Heart left ventricle (tissue), 13 donors: ENCODE measurements around the gene AGPAT2.

Experiments
- POLR2A ChIP-seq, 2 donors: fragments of 450-650 bp; IDR thresholded peaks; one replicate each; pipeline ENCODE4 v1.6.1; 2017; ENCODE audit warnings: antibody characterized with exemption in 2 of 2, mild to moderate bottlenecking in 2 of 2, moderate library complexity in 2 of 2
- TF ChIP-seq, protein P1 (sequence below), 12 donors: fragments of 200-600 bp; sonication (generic) in 4 of 12; IDR thresholded peaks; one replicate each; pipeline versions ENCODE4 v1.5.0 to v1.8.0; 2018 to 2022; ENCODE audit warnings: antibody characterized with exemption in 12 of 12, mild to moderate bottlenecking in 5 of 12
- donor health status: ischemic (EF 13 %, LVEDD 7.1; RV severe dilation, severe dysfunction).
- donor health status: DM: no; HTN: yes; CAD: no.
- donor health status: DM: no; HTN: no; CAD: no.
- donor health status: ischemic (EF 25% LVEDD 6.9; RV normal size, moderate dysfunction).
- donor health status: ischemic (EF 25% LVEDD 5.7; RV mildly dilated, moderate dysfunction).
- donor health status: ischemic (EF 35%, LVEDD 5.7; RV mildly dilated, moderate dysfunction).
- donor health status: nonischemic (EF 11% LVEDD 7.7; RV severe dilation, severe dysfunction).
- donor health status: DM: yes; HTN: yes; CAD: no.
- donor health status: PGD.
- donor health status: ischemic (EF 29% LVEDD 5.4; RV normal size, mild dysfunction).
- donor health status: nonischemic (EF 23%, LVEDD 6.1; RV moderate dilation, normal function).

- TF ChIP-seq, protein P1, sequence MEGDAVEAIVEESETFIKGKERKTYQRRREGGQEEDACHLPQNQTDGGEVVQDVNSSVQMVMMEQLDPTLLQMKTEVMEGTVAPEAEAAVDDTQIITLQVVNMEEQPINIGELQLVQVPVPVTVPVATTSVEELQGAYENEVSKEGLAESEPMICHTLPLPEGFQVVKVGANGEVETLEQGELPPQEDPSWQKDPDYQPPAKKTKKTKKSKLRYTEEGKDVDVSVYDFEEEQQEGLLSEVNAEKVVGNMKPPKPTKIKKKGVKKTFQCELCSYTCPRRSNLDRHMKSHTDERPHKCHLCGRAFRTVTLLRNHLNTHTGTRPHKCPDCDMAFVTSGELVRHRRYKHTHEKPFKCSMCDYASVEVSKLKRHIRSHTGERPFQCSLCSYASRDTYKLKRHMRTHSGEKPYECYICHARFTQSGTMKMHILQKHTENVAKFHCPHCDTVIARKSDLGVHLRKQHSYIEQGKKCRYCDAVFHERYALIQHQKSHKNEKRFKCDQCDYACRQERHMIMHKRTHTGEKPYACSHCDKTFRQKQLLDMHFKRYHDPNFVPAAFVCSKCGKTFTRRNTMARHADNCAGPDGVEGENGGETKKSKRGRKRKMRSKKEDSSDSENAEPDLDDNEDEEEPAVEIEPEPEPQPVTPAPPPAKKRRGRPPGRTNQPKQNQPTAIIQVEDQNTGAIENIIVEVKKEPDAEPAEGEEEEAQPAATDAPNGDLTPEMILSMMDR (IDR thresholded peaks at IDR 0.05), result no peak
- no peak for TF ChIP-seq POLR2A (IDR thresholded peaks at IDR 0.05)
These were observed 3.0 kb upstream of the AGPAT2 start for GRCh38 chr9:136690104-136690805.
